ENCODE results near the gene CCDC188.

GRCh38 chr22:20169253-20169822 is 18.5 kb upstream of the CCDC188 start:
- TF ChIP-seq CTCF (conservative IDR thresholded peaks at IDR 0.05 in 1 of 2, IDR thresholded peaks at IDR 0.05 in 1 of 2; ENCODE audit: low read depth in 1 of 2, low read length in 2 of 2) (no peak), EZH2 (IDR thresholded peaks at IDR 0.05; ENCODE audit: low read length, missing control alignments) (no peak)

All from fibroblast of lung (primary cell).